Measurements from ENCODE around the gene PCSK5. TPM values are rescaled to one million over a fixed set of nuclear protein-coding genes. Genes with fewer than 3 reads are reported as not detected.

Gene PCSK5
- polyA plus RNA-seq, 1 donor (not counting 4 experiments of a cell fraction or from before 2014, with no cell fraction given): 1.9 TPM

- no peak for DNase-seq (ENCODE audit: low read depth, low spot score)
- Histone ChIP-seq H4K20me1 (ENCODE audit: control insufficient read depth, extremely low read depth, insufficient read depth, low read length) (no peaks in the 10 kb centered on the region), H3K79me2 (ENCODE audit: control insufficient read depth, insufficient read depth, low read length) (no peaks in the 10 kb centered on the region), H3K36me3 (ENCODE audit: control insufficient read depth in 2 of 2, extremely low read depth in 1 of 2, insufficient read depth in 2 of 2, low read length in 2 of 2) (no peaks in the 10 kb centered on the region), H3K9me1 (ENCODE audit: control insufficient read depth, extremely low read depth, insufficient read depth, low read length) (no peaks in the 10 kb centered on the region), H3K9ac (ENCODE audit: control insufficient read depth, extremely low read depth, insufficient read depth, low read length) (no peak overlapping the region), H3K4me2 (ENCODE audit: control insufficient read depth, extremely low read depth, insufficient read depth, low read depth, low read length) (no peak overlapping the region), H3K4me3 (ENCODE audit: control insufficient read depth in 2 of 3, extremely low read depth in 1 of 3, insufficient read depth in 2 of 3, low read depth in 1 of 3, low read length in 3 of 3) (no peak overlapping the region), H3K4me1 (ENCODE audit: control insufficient read depth, extremely low read depth, insufficient read depth, low read length) (no peaks in the 10 kb centered on the region), H3K27ac (ENCODE audit: control insufficient read depth, insufficient read depth, low read length) (no peak overlapping the region), H3K27me3 (ENCODE audit: control insufficient read depth, extremely low read depth, insufficient read depth, low read length) (no peaks in the 10 kb centered on the region), H2AFZ (ENCODE audit: control insufficient read depth, low read length) (no peak overlapping the region), H3K9me3 (ENCODE audit: control insufficient read depth, low read depth, low read length) (no peaks in the 10 kb centered on the region)
- FAIRE-seq: no peak
- TF ChIP-seq CTCF (optimal IDR thresholded peaks at IDR 0.05 in 1 of 3, IDR thresholded peaks at IDR 0.05 in 1 of 3, conservative IDR thresholded peaks at IDR 0.05 in 1 of 3; ENCODE audit: extremely low read depth in 1 of 3, insufficient read depth in 2 of 3, low read length in 3 of 3): no peak
- TF ChIP-seq EZH2 (IDR thresholded peaks at IDR 0.05; ENCODE audit: low read length): no peak
- dilution Hi-C loops (cut with MboI; ENCODE audit: extremely low pct_ligation_motif_present, low sequenced_read_pairs): no loop called here
These were observed 465.4 kb downstream of the PCSK5 start for GRCh38 chr9:76355886-76356285.

- H3K9ac ChIP-seq (ENCODE audit: control insufficient read depth, extremely low read depth, insufficient read depth, low read length): no peak overlapping the region
These were observed 467.1 kb downstream of the PCSK5 start for GRCh38 chr9:76357555-76357954.

More at GRCh38 chr9:76357555-76357954, 467.1 kb downstream of the PCSK5 start:
- no peak for DNase-seq (ENCODE audit: low read depth, low spot score)
- Histone ChIP-seq H2AFZ (ENCODE audit: control insufficient read depth, low read length) (no peak overlapping the region), H3K4me3 (ENCODE audit: control insufficient read depth in 2 of 3, extremely low read depth in 1 of 3, insufficient read depth in 2 of 3, low read depth in 1 of 3, low read length in 3 of 3) (no peak overlapping the region), H3K27ac (ENCODE audit: control insufficient read depth, insufficient read depth, low read length) (no peak overlapping the region), H3K4me2 (ENCODE audit: control insufficient read depth, extremely low read depth, insufficient read depth, low read depth, low read length) (no peak overlapping the region), H3K9me3 (ENCODE audit: control insufficient read depth, low read depth, low read length) (no peaks in the 10 kb centered on the region), H3K27me3 (ENCODE audit: control insufficient read depth, extremely low read depth, insufficient read depth, low read length) (no peaks in the 10 kb centered on the region), H3K36me3 (ENCODE audit: control insufficient read depth in 2 of 2, extremely low read depth in 1 of 2, insufficient read depth in 2 of 2, low read length in 2 of 2) (no peaks in the 10 kb centered on the region), H3K4me1 (ENCODE audit: control insufficient read depth, extremely low read depth, insufficient read depth, low read length) (no peaks in the 10 kb centered on the region), H3K9me1 (ENCODE audit: control insufficient read depth, extremely low read depth, insufficient read depth, low read length) (no peaks in the 10 kb centered on the region), H4K20me1 (ENCODE audit: control insufficient read depth, extremely low read depth, insufficient read depth, low read length) (no peaks in the 10 kb centered on the region), H3K79me2 (ENCODE audit: control insufficient read depth, insufficient read depth, low read length) (no peaks in the 10 kb centered on the region)
- no peak for FAIRE-seq
- dilution Hi-C loops (cut with MboI; ENCODE audit: extremely low pct_ligation_motif_present, low sequenced_read_pairs): no loop called here
- TF ChIP-seq EZH2 (IDR thresholded peaks at IDR 0.05; ENCODE audit: low read length) (no peak), CTCF (optimal IDR thresholded peaks at IDR 0.05 in 1 of 3, IDR thresholded peaks at IDR 0.05 in 1 of 3, conservative IDR thresholded peaks at IDR 0.05 in 1 of 3; ENCODE audit: extremely low read depth in 1 of 3, insufficient read depth in 2 of 3, low read length in 3 of 3) (no peak)
